ENCODE data around the gene C11orf87.

- TF ChIP-seq, protein P1, sequence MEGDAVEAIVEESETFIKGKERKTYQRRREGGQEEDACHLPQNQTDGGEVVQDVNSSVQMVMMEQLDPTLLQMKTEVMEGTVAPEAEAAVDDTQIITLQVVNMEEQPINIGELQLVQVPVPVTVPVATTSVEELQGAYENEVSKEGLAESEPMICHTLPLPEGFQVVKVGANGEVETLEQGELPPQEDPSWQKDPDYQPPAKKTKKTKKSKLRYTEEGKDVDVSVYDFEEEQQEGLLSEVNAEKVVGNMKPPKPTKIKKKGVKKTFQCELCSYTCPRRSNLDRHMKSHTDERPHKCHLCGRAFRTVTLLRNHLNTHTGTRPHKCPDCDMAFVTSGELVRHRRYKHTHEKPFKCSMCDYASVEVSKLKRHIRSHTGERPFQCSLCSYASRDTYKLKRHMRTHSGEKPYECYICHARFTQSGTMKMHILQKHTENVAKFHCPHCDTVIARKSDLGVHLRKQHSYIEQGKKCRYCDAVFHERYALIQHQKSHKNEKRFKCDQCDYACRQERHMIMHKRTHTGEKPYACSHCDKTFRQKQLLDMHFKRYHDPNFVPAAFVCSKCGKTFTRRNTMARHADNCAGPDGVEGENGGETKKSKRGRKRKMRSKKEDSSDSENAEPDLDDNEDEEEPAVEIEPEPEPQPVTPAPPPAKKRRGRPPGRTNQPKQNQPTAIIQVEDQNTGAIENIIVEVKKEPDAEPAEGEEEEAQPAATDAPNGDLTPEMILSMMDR (IDR thresholded peaks at IDR 0.05 in 2 of 3, conservative IDR thresholded peaks at IDR 0.05 in 1 of 3; ENCODE audit: insufficient read depth in 2 of 3, low read depth in 1 of 3, low read length in 3 of 3): no peak
- TF ChIP-seq, protein P2, sequence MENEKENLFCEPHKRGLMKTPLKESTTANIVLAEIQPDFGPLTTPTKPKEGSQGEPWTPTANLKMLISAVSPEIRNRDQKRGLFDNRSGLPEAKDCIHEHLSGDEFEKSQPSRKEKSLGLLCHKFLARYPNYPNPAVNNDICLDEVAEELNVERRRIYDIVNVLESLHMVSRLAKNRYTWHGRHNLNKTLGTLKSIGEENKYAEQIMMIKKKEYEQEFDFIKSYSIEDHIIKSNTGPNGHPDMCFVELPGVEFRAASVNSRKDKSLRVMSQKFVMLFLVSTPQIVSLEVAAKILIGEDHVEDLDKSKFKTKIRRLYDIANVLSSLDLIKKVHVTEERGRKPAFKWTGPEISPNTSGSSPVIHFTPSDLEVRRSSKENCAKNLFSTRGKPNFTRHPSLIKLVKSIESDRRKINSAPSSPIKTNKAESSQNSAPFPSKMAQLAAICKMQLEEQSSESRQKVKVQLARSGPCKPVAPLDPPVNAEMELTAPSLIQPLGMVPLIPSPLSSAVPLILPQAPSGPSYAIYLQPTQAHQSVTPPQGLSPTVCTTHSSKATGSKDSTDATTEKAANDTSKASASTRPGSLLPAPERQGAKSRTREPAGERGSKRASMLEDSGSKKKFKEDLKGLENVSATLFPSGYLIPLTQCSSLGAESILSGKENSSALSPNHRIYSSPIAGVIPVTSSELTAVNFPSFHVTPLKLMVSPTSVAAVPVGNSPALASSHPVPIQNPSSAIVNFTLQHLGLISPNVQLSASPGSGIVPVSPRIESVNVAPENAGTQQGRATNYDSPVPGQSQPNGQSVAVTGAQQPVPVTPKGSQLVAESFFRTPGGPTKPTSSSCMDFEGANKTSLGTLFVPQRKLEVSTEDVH (IDR thresholded peaks at IDR 0.05; ENCODE audit: low read depth, partially characterized antibody): no peak
Measured at GRCh38 chr11:109374441-109374840, 47.5 kb upstream of the C11orf87 start.

Measured in K562 (cell line).